Activated naive CD4-positive, alpha-beta T cell treated with anti-CD3 and anti-CD28 coated beads for 36 hours (primary cell): Measurements from ENCODE around the gene ADGRG6. TPM values are rescaled to one million over a fixed set of nuclear protein-coding genes. Genes with fewer than 3 reads are reported as not detected.

ENCODE experiments used
- CTCF ChIA-PET: fragments of 350-600 bp; sonication (Branson Sonifier 250); formaldehyde crosslinking; loops from one replicate; lab custom pipeline; 2021; ENCODE audit warnings: antibody characterized with exemption; lab: Charles Lee
- DNase-seq: peaks from one replicate; pipeline ENCODE4 v3.0.0-alpha.2; 2020
- H3K27ac Mint-ChIP-seq: one replicate; pipeline ENCODE4 v1.8.0; 2021; ENCODE audit warnings: mild to moderate bottlenecking, mixed read lengths
- H3K27me3 Mint-ChIP-seq: one replicate; pipeline ENCODE4 v1.8.0; 2021; ENCODE audit warnings: low read depth, mixed read lengths
- H3K36me3 Mint-ChIP-seq: one replicate; pipeline ENCODE4 v1.8.0; 2021; ENCODE audit warnings: low read depth, mixed read lengths
- H3K4me1 Mint-ChIP-seq: one replicate; pipeline ENCODE4 v1.8.0; 2021; ENCODE audit warnings: low read depth, mixed read lengths
- H3K4me3 Mint-ChIP-seq: one replicate; pipeline ENCODE4 v1.8.0; 2021; ENCODE audit warnings: mild to moderate bottlenecking, moderate library complexity, mixed read lengths
- H3K9me3 Mint-ChIP-seq: one replicate; pipeline ENCODE4 v1.8.0; 2021; ENCODE audit warnings: mixed read lengths
- intact Hi-C: fragments of 100-400 bp; cut with micrococcal nuclease; formaldehyde crosslinking; loops from one replicate; pipeline ENCODE4 v1.15.1; 2023
- total RNA-seq, 2 experiments: library from RNA; stranded (reverse); gene quantifications; one replicate each; pipeline ENCODE4 v1.2.3, GENCODE V29; 2021

Gene ADGRG6
- total RNA-seq, 2 experiments from 2014 or later: 0.69 to 0.86 TPM

- Mint-ChIP-seq H3K27ac (no peak overlapping the region), H3K4me3 (no peak overlapping the region), H3K9me3 (no peaks in the 10 kb centered on the region), H3K27me3 (no peaks in the 10 kb centered on the region), H3K36me3 (no peaks in the 10 kb centered on the region), H3K4me1 (no peaks in the 10 kb centered on the region)
- CTCF ChIA-PET: interaction anchor here (0.5 to 2.0 kb wide), 7 partner anchors 8 to 183 kb away, joined by 3 to 5 read pairs (median 3); no protein-coding TSS in a partner anchor
- intact Hi-C loops: loop anchor here (1.0 to 2.0 kb wide), 4 partner anchors 85 to 241 kb away; partner anchors contain the start of genes ADGRG6, NMBR and VTA1
- DNase-seq: no peak
Measured at GRCh38 chr6:142387997-142388815, 86.4 kb downstream of the ADGRG6 start.

- Mint-ChIP-seq H3K9me3 (no peaks in the 10 kb centered on the region), H3K4me3 (no peak overlapping the region)
- CTCF ChIA-PET: no interaction called here
Measured at GRCh38 chr6:142395266-142395665, 93.5 kb downstream of the ADGRG6 start.

GRCh38 chr6:142395768-142396231 lies 94.0 kb downstream of the ADGRG6 start:
- CTCF ChIA-PET: interaction anchor here (0.7 to 1.2 kb wide), 2 partner anchors 12 to 240 kb away, joined by 3 to 4 read pairs; no protein-coding TSS in a partner anchor
- peaks cover 33% of the 10 kb centered on the region for H3K4me1 Mint-ChIP-seq
- no peaks in the 10 kb centered on the region for H3K27me3 Mint-ChIP-seq
- no peak overlapping the region for H3K27ac Mint-ChIP-seq
- no peak for DNase-seq
- intact Hi-C loops: loop anchor here (1.0 to 5.0 kb wide), 8 partner anchors 15 to 1047 kb away; partner anchors contain the start of genes HIVEP2, NMBR and VTA1
- H3K36me3 Mint-ChIP-seq: no peaks in the 10 kb centered on the region
- H3K4me3 Mint-ChIP-seq: no peak overlapping the region
- H3K9me3 Mint-ChIP-seq: no peaks in the 10 kb centered on the region

More at GRCh38 chr6:142395266-142395665, 93.5 kb downstream of the ADGRG6 start:
- peak; percentile 9 for DNase-seq
- Mint-ChIP-seq H3K27ac (no peak overlapping the region), H3K27me3 (no peaks in the 10 kb centered on the region), H3K4me1 (peaks cover 29% of the 10 kb centered on the region), H3K36me3 (no peaks in the 10 kb centered on the region)
- intact Hi-C loops: loop anchor here (1.0 to 5.0 kb wide), 8 partner anchors 15 to 1047 kb away; partner anchors contain the start of genes HIVEP2, NMBR and VTA1

- Mint-ChIP-seq H3K4me3 (no peak overlapping the region), H3K27me3 (no peaks in the 10 kb centered on the region), H3K27ac (no peak overlapping the region), H3K36me3 (no peaks in the 10 kb centered on the region), H3K9me3 (no peaks in the 10 kb centered on the region), H3K4me1 (peaks cover 36% of the 10 kb centered on the region)
- intact Hi-C loops: loop anchor here (5.0 kb wide), 3 partner anchors 549 to 1044 kb away; partner anchors contain the start of gene HIVEP2
- CTCF ChIA-PET: no interaction called here
- DNase-seq: no peak
Measured at GRCh38 chr6:142398353-142398752, 96.5 kb downstream of the ADGRG6 start.

- H3K9me3 Mint-ChIP-seq: no peaks in the 10 kb centered on the region
- intact Hi-C loops: loop anchor here (5.0 kb wide), 3 partner anchors 548 to 1043 kb away; partner anchors contain the start of gene HIVEP2
- no peak overlapping the region for H3K4me3 Mint-ChIP-seq
- no peak for DNase-seq
- H3K4me1 Mint-ChIP-seq: peaks cover 29% of the 10 kb centered on the region
- no peaks in the 10 kb centered on the region for H3K27me3 Mint-ChIP-seq
- no peak overlapping the region for H3K27ac Mint-ChIP-seq
- CTCF ChIA-PET: no interaction called here
- H3K36me3 Mint-ChIP-seq: no peaks in the 10 kb centered on the region
Measured at GRCh38 chr6:142399739-142400138, 97.9 kb downstream of the ADGRG6 start.

- Mint-ChIP-seq H3K27ac (no peak overlapping the region), H3K4me1 (peaks cover 21% of the 10 kb centered on the region), H3K36me3 (no peaks in the 10 kb centered on the region), H3K4me3 (no peak overlapping the region), H3K27me3 (no peaks in the 10 kb centered on the region), H3K9me3 (no peaks in the 10 kb centered on the region)
- CTCF ChIA-PET: no interaction called here
- intact Hi-C loops: no loop called here
- no peak for DNase-seq
Measured at GRCh38 chr6:142400495-142400894, 98.7 kb downstream of the ADGRG6 start.

GRCh38 chr6:142401838-142402237 lies 100.0 kb downstream of the ADGRG6 start:
- H3K27me3 Mint-ChIP-seq: no peaks in the 10 kb centered on the region
- H3K9me3 Mint-ChIP-seq: no peaks in the 10 kb centered on the region
- H3K36me3 Mint-ChIP-seq: no peaks in the 10 kb centered on the region
- no peak overlapping the region for H3K4me3 Mint-ChIP-seq
- peaks cover 11% of the 10 kb centered on the region for H3K4me1 Mint-ChIP-seq
- DNase-seq: no peak
- intact Hi-C loops: no loop called here
- H3K27ac Mint-ChIP-seq: no peak overlapping the region
- CTCF ChIA-PET: no interaction called here

- CTCF ChIA-PET: no interaction called here
- Mint-ChIP-seq H3K27me3 (no peaks in the 10 kb centered on the region), H3K4me1 (peaks cover 29% of the 10 kb centered on the region), H3K4me3 (no peak overlapping the region), H3K9me3 (no peaks in the 10 kb centered on the region), H3K36me3 (no peaks in the 10 kb centered on the region), H3K27ac (no peak overlapping the region)
- DNase-seq: no peak
- intact Hi-C loops: no loop called here
Measured at GRCh38 chr6:142404751-142405150, 102.9 kb downstream of the ADGRG6 start.

- no peak overlapping the region for H3K4me3 Mint-ChIP-seq
- CTCF ChIA-PET: no interaction called here
- DNase-seq: no peak
- intact Hi-C loops: no loop called here
- H3K9me3 Mint-ChIP-seq: no peaks in the 10 kb centered on the region
- no peaks in the 10 kb centered on the region for H3K36me3 Mint-ChIP-seq
- H3K27me3 Mint-ChIP-seq: no peaks in the 10 kb centered on the region
- H3K27ac Mint-ChIP-seq: no peak overlapping the region
- H3K4me1 Mint-ChIP-seq: peaks cover 31% of the 10 kb centered on the region
Measured at GRCh38 chr6:142406131-142406530, 104.3 kb downstream of the ADGRG6 start.

GRCh38 chr6:142407685-142408273 lies 106.0 kb downstream of the ADGRG6 start:
- intact Hi-C loops: no loop called here
- H3K4me1 Mint-ChIP-seq: peaks cover 28% of the 10 kb centered on the region
- DNase-seq: no peak
- H3K4me3 Mint-ChIP-seq: no peak overlapping the region
- H3K27me3 Mint-ChIP-seq: no peaks in the 10 kb centered on the region
- CTCF ChIA-PET: interaction anchor here (1.2 kb wide), 1 partner anchor 12 kb away, joined by 3 read pairs; no protein-coding TSS in a partner anchor
- no peak overlapping the region for H3K27ac Mint-ChIP-seq
- H3K9me3 Mint-ChIP-seq: no peaks in the 10 kb centered on the region
- no peaks in the 10 kb centered on the region for H3K36me3 Mint-ChIP-seq

GRCh38 chr6:142408409-142408808 lies 106.6 kb downstream of the ADGRG6 start:
- peaks cover 28% of the 10 kb centered on the region for H3K4me1 Mint-ChIP-seq
- H3K4me3 Mint-ChIP-seq: no peak overlapping the region
- no peaks in the 10 kb centered on the region for H3K36me3 Mint-ChIP-seq
- intact Hi-C loops: no loop called here
- DNase-seq: no peak
- no peak overlapping the region for H3K27ac Mint-ChIP-seq
- H3K27me3 Mint-ChIP-seq: no peaks in the 10 kb centered on the region
- CTCF ChIA-PET: interaction anchor here (1.2 kb wide), 1 partner anchor 12 kb away, joined by 3 read pairs; no protein-coding TSS in a partner anchor
- H3K9me3 Mint-ChIP-seq: no peaks in the 10 kb centered on the region

GRCh38 chr6:142409794-142410193 lies 108.0 kb downstream of the ADGRG6 start:
- Mint-ChIP-seq H3K27me3 (no peaks in the 10 kb centered on the region), H3K4me3 (no peak overlapping the region), H3K9me3 (no peaks in the 10 kb centered on the region), H3K36me3 (no peaks in the 10 kb centered on the region), H3K4me1 (peaks cover 33% of the 10 kb centered on the region), H3K27ac (no peak overlapping the region)
- CTCF ChIA-PET: no interaction called here
- intact Hi-C loops: loop anchor here (1.0 kb wide), 1 partner anchor 14 kb away; no protein-coding TSS in a partner anchor
- DNase-seq: no peak
